Hematopoietic multipotent progenitor cell treated with erythropoietin and hydrocortisone succinate and interleukin-3 and kit ligand, for 15 days (in vitro differentiated cells): ENCODE results near the gene PCED1B.

ENCODE experiments used
- DNase-seq: peaks from one replicate; pipeline ENCODE4 v3.0.0-alpha.2; 2015; ENCODE audit warnings: low spot score

Gene PCED1B

DNA sequence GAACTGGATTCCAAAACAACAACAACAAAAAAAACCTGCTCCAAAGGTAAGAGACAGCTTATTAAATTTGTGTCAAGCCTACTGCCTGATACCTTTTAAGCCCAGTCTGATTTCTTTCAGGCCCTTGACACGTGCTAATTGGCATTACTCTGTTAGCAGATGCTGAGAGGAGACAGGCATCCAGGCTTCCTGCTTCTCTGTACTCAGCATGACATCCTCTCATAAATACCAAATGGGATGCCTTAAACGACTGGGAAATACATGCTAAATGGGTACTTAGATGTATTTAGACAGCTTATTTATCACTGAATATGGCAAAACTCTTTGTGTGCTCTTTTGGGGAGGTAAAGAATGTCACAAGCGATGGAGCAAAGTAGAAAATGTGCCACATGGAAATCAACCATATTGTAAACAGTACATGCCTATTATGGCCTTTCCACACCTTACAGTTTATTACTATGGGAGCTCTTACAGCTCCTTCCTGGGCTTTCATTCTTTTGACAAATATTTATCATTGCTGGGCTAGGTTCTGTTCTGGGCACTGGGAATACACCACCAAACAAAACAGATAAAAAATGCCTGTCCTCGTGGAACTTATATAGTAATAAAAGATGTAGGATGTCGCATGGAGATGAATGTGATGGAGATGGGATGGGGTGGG lies 11.5 kb upstream of the PCED1B start:
- no peak for DNase-seq

DNA sequence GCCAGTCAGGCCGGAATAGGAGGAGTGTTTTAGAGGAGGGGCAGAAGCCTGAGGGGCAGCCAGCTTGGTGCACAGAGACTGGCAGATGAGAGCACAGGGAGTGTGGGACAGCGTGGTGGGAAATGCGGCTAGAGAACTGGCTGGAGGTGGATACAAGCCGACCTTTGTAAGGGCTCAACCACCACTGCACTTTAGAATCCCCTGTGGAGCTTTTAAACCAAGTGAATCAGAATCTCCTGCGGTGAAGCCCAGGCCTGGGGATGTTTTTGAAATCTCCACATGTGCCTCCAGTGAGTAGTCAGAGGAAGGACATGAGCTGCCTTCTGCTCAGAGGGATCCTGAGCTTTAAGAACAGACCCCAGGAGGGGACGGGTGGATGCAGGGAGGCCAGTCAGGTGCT lies 10.9 kb upstream of the PCED1B start:
- no peak for DNase-seq

GRCh38 chr12:47070310-47070709 lies 9.1 kb upstream of the PCED1B start:
- no peak for DNase-seq

DNA sequence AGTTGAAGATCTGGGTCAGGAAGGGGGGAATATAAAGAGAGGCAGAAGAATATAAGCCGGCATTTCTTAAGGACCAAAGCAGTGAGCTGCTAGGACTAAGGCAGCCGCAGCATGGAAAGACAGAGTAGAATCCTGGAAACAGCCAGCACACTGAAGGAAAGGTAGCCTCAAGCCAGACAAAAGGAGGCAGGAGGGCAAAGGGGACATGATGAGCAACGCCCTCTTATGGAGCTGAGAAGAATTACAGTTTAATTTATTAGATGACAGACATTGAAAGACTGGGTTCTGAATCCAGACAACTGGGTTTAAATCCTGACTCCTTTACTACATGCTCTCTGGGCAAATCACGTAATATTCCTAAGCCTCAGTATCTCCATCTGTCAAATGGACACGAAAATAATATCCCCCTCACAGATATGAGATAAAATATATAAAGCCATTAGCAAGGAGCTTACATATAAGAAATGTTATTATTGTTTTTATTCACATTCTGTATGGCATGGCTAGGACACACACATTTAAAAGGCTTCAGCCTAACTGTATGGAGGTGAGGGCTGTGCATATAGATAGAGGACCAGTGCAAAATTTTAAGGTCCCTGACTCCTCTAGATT lies 8.1 kb upstream of the PCED1B start:
- DNase-seq: peak; percentile 42

DNA sequence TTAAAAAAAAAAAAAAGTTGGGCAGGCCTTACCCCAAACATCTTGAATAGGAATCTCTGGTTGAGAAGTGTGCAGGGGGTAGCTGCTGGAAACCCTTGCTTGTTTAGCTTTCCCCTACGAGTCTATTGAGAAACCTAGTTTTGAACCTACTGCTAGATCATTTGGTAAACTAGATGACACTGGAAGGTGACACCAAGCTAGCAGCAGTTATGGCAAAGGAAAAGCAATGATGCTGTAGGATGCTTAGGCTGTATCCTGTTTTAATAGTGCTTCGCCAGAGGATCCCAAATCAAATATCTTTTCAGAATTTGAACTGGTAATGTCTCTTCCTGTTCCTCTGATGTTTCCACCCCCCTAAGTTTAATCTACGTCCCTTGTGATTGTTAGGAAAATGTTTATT lies 5.5 kb upstream of the PCED1B start:
- DNase-seq: no peak

- no peak for DNase-seq
Measured at GRCh38 chr12:47074757-47075156, 4.7 kb upstream of the PCED1B start.

DNA sequence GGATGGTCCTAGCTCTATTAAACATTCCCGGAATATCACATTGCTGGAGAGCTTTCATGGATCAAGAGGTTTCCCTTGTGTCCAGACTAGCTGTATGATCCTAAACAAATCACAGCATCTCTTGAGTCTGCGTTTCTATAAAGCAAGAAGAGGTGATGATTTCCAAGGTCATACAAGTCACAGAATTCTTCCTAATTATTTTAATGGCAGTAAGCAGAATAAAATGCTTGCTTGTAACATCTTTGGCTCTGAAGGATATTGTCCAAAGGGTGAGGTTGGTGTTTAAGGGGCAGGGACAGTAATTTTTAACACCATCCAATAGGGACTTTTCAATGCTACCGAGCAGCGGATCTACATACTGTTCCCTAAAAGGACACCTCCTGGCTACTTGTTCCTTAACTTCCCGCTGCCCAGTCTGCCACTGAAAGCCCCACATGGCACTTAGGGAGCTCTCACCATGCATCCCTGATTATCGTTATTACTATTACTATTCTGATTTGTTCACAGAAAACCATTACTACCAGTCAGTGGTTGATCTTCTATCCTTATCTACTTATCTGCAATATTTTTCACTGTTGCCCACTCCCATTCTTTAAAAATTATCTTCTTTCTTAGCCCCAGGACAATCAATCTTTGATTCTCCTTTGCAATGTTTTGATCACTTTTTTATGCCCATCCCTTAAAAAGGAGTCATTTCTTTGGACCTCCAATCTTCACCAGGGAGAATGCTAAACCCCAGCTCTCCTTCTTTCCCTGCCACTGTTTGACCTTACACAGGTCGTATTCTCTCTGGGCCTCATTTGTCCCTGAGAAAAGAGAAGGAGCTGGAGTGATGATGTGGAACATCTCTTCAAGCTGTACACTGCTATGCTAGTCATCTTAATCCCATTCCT lies 4.0 kb upstream of the PCED1B start:
- no peak for DNase-seq

GRCh38 chr12:47077206-47078085 lies 2.0 kb upstream of the PCED1B start:
- no peak for DNase-seq

DNA sequence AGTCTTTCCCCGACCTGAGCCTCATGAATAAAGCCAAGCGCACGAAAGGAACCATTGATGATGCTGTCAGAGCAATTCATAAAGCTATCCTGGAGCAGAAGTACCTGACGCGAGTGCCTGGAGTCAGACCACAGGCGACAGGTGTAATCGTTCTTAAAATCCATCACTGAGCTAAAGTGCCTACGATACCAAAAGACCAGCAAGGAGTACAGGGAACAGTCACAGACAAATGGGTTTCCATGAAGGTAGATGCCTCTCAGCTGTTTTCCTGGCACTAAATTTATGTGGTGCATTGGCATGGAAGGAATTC lies 1.4 kb upstream of the PCED1B start:
- DNase-seq: no peak

DNA sequence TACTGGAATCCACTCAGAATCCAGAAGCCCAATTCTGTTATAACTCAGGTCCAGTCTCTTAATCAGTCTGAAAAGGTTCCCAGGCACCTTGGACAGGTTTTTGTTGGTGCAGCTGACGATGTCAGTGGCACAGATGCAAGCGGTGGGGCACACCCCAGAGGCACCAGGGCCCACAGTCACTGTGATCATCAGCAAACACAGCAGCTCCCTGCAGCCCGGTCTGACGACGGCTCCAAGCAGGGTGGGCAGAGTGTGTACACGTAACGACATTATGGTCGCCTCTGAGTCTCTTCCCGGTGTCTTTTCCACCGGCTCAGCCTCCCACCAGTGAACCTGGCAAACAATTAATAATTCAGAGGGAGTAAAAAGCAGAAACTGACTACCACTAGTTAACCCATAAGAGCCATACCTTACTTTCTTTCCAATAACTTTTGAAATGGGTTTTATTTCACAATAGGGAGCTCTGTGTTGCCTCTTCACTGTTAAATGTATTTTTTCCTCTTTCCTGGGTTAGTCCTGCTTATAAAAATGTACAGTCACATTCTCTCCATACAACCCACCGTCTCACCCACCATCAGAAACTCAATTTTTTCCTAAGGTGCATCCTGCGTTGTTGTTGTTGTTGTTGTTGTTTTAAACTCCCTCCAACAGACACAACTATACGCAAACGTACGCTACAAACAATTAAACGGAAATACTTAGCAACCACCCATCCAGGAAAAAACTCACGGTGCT lies 521 bp upstream of the PCED1B start:
- DNase-seq: peak; percentile 47

DNA sequence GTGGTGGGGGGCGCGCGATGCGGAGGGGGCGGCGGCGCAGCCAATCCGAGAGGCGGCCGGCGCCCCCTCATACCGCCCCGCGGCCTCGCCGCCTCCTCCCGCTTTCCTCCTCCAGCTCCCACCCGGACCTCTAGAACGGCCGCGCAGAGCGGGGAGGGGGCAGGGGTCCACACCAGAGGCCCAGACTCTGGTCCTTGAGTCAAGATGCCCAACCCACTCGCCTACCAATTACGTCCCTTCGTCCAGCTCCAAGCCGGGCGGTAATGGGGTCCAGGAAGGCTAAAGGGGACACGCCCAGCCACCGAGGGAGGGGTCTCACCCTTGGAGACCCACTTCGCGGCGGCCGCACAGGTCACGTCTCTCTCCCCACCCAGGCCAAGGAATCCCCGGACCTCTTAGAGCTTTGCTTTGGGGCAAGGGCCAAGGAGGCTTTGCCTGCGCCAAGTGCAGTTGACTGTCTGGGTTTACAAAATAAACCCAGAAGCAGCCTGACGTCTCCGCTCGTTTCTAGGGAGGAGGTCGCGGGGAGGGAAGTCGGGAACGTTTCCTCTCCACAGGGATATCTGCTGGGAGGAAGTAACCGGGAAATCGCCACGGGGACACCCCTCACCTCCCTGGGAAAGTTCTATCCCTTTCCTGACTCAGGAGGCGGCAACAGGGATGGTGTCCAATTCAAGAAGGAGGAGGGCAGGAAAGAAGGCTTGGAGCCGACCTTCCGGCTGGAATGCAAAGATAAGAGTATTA lies 732 bp downstream of the PCED1B start:
- peak; percentile 17 for DNase-seq

DNA sequence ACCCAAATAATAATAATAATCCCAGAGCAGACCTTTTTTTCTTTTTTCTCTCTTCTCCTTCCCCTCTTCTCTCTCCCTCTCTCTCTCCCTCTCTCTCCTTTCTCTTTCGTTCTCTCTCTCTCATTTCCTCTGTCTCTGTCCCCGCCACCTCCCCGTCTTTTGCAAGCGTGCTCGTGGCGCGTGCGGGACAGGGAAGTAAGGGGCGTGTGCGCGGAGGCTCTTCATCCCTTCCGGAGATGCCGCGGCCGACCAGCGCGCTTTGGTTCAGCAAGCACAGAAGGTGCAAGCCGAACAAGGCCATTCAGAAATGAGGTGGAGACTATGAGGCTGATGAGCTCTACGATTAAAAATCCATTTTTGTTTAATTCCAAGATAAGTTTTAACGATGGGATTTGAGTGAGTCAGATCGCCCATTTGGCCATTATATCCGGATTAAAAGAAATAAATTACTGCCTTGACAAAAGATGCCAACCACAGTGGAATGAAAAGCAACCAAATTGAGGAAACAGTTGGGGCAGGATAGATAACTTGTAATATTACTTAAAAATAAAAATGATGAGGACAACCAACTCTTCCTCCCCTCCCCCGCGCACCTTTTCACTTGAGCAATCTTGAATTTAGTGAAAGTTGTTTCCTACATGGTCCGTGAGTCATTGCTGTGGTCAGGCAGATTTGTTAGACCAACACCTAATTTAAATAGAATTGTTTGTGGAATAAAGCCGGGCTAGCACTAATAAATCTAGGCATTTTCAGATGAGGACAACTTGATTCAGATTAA lies 1.5 kb downstream of the PCED1B start:
- peak; percentile 43 for DNase-seq

GRCh38 chr12:47082283-47082682 lies 2.9 kb downstream of the PCED1B start:
- no peak for DNase-seq

DNA sequence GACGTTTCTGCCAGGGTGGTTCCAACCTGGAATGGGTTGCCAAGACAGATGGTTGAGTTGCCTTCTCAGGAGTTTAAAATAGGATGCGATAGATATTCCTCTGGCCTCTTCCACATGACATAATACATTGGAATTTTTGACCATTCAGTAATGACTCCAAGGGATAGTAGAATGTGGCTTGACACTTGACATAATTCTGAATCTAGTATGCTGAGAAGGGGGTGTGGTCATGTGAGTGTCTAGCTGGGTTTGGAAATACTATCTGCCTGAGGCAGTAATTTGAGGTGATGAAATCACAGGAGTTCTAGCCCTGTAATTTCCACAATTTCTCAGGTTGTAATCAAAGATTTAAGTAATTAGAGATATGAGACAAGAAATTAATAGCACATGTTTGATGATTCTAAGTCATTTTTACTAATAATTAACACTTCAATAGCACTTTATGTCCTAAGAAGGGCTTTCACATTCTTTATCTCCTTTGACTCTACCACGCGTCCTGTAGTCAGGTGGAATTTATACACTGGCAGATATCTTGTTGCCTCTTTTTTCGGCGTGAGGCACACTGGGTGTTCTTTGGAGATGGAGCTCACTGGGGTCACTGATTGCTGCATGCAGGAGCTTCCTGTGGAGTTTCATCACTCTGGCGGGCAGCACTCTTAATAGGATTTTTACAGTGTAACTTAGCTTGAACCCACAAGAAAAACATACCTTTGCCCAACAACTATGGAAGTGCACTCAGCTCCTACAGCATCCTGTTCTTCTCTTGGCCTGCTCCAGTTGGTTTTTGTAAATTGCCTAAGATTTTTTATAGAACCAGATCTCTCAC lies 3.6 kb downstream of the PCED1B start:
- peak; percentile 7 for DNase-seq

GRCh38 chr12:47084172-47084571 lies 4.8 kb downstream of the PCED1B start:
- no peak for DNase-seq

DNA sequence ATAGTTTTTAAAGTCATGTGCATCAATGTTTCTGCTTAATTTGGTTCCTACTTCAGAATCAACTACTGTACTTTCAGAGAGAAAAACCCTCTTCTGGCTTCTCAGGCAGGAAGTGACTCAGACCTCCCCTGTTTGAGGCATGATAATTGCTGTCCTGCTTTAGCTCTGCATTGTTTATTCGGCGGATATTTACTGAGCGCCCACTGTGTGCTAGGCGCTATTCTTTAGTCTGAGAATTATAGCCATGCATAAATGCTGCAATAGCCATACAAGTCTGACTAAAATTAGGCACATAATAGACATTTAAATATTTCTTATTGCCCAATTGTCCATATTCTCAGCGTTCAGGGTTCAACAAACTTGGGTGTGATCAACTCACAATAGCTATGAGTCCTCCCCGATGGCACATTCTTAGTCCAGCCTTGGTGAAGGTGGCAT lies 6.4 kb downstream of the PCED1B start:
- DNase-seq: no peak

- no peak for DNase-seq
Measured at GRCh38 chr12:47087088-47087688, 7.8 kb downstream of the PCED1B start.
